ENCODE results near the gene SMIM29.
"Not testable (repeated sequence)": the region's sequence is repeated elsewhere in the genome, so short reads cannot be mapped to it uniquely, and the experiment has no call there.

The SMIM29 gene

GRCh38 chr6:34246563-34247391, 2.0 kb downstream of the SMIM29 start:
- Histone ChIP-seq H3K4me3 (ENCODE audit: low read length) (no peak overlapping the region), H3K4me2 (ENCODE audit: low read length) (peak overlapping the region; percentile 5; the same call in 1 of the 2 replicates), H3F3A (ENCODE audit: control insufficient read depth, insufficient read depth) (peaks cover 57% of the 10 kb centered on the region), H3K9me3 (ENCODE audit: control insufficient read depth, insufficient read depth, low read length) (no peaks in the 10 kb centered on the region), H3K9me2 (replicated peaks; ENCODE audit: control insufficient read depth, low read length) (no peaks in the 10 kb centered on the region), H3K36me3 (ENCODE audit: control insufficient read depth, low read length) (peaks cover 47% of the 10 kb centered on the region), H3K27me3 (ENCODE audit: control insufficient read depth, low read length) (no peaks in the 10 kb centered on the region), H3K27ac (ENCODE audit: low read depth, low read length) (peak overlapping the region; percentile 1; the same call in 1 of the 2 replicates), H3K4me1 (ENCODE audit: control insufficient read depth, low read length) (peaks cover 43% of the 10 kb centered on the region), H3K79me2 (ENCODE audit: control insufficient read depth, low read length) (peaks cover 12% of the 10 kb centered on the region), H4K20me1 (ENCODE audit: control insufficient read depth, insufficient read depth, low read depth, low read length) (peaks cover 14% of the 10 kb centered on the region; the same call in 1 of the 2 replicates)
- TF ChIP-seq CTCF (IDR thresholded peaks at IDR 0.05; ENCODE audit: low read depth, low read length, poor library complexity, severe bottlenecking) = peak; percentile 79
- no peak for TF ChIP-seq EZH2phosphoT487 (IDR thresholded peaks at IDR 0.05; ENCODE audit: borderline replicate concordance, low read length)

- no peak overlapping the region for H3K4me2 ChIP-seq (ENCODE audit: low read length)
- peaks cover 18% of the 10 kb centered on the region for H3K79me2 ChIP-seq (ENCODE audit: control insufficient read depth, low read length)
- peaks cover 48% of the 10 kb centered on the region for H3K4me1 ChIP-seq (ENCODE audit: control insufficient read depth, low read length)
- no peaks in the 10 kb centered on the region for H3K9me3 ChIP-seq (ENCODE audit: control insufficient read depth, insufficient read depth, low read length)
- H3K27me3 ChIP-seq (ENCODE audit: control insufficient read depth, low read length) = no peaks in the 10 kb centered on the region
- no peaks in the 10 kb centered on the region for H3K9me2 ChIP-seq (replicated peaks; ENCODE audit: control insufficient read depth, low read length)
- H4K20me1 ChIP-seq (ENCODE audit: control insufficient read depth, insufficient read depth, low read depth, low read length) = peaks cover 16% of the 10 kb centered on the region
- peak overlapping the region; percentile 1; the same call in 1 of the 2 replicates for H3K27ac ChIP-seq (ENCODE audit: low read depth, low read length)
- no peak overlapping the region for H3K4me3 ChIP-seq (ENCODE audit: low read length)
- H3F3A ChIP-seq (ENCODE audit: control insufficient read depth, insufficient read depth) = peaks cover 63% of the 10 kb centered on the region
- TF ChIP-seq CTCF (IDR thresholded peaks at IDR 0.05; ENCODE audit: low read depth, low read length, poor library complexity, severe bottlenecking) (no peak), EZH2phosphoT487 (IDR thresholded peaks at IDR 0.05; ENCODE audit: borderline replicate concordance, low read length) (no peak)
- H3K36me3 ChIP-seq (ENCODE audit: control insufficient read depth, low read length) = peaks cover 53% of the 10 kb centered on the region
These were observed 2.6 kb downstream of the SMIM29 start for GRCh38 chr6:34246249-34246562.

DNA sequence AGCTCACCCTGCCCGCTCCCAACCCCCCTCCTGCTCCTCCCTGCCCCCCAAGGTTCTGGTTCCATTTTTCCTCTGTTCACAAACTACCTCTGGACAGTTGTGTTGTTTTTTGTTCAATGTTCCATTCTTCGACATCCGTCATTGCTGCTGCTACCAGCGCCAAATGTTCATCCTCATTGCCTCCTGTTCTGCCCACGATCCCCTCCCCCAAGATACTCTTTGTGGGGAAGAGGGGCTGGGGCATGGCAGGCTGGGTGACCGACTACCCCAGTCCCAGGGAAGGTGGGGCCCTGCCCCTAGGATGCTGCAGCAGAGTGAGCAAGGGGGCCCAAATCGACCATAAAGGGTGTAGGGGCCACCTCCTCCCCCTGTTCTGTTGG, 3.1 kb downstream of the SMIM29 start:
- peaks cover 67% of the 10 kb centered on the region for H3F3A ChIP-seq (ENCODE audit: control insufficient read depth, insufficient read depth)

GRCh38 chr6:34245032-34245760, 3.6 kb downstream of the SMIM29 start:
- H3K4me3 ChIP-seq (ENCODE audit: low read length); H3K27ac ChIP-seq (ENCODE audit: low read depth, low read length); H3K9me3 ChIP-seq (ENCODE audit: control insufficient read depth, insufficient read depth, low read length); H3K27me3 ChIP-seq (ENCODE audit: control insufficient read depth, low read length); H3K9me2 ChIP-seq (replicated peaks; ENCODE audit: control insufficient read depth, low read length); H3K4me2 ChIP-seq (ENCODE audit: low read length): not testable (repeated sequence)
- H4K20me1 ChIP-seq (ENCODE audit: control insufficient read depth, insufficient read depth, low read depth, low read length) = peaks cover 25% of the 10 kb centered on the region
- peaks cover 28% of the 10 kb centered on the region for H3K79me2 ChIP-seq (ENCODE audit: control insufficient read depth, low read length)
- peaks cover 71% of the 10 kb centered on the region for H3F3A ChIP-seq (ENCODE audit: control insufficient read depth, insufficient read depth)
- H3K36me3 ChIP-seq (ENCODE audit: control insufficient read depth, low read length) = peaks cover 63% of the 10 kb centered on the region
- peaks cover 54% of the 10 kb centered on the region for H3K4me1 ChIP-seq (ENCODE audit: control insufficient read depth, low read length)

More for the DNA sequence above, 3.1 kb downstream of the SMIM29 start:
- Histone ChIP-seq H3K36me3 (ENCODE audit: control insufficient read depth, low read length) (peaks cover 57% of the 10 kb centered on the region), H3K79me2 (ENCODE audit: control insufficient read depth, low read length) (peaks cover 22% of the 10 kb centered on the region), H4K20me1 (ENCODE audit: control insufficient read depth, insufficient read depth, low read depth, low read length) (peaks cover 19% of the 10 kb centered on the region), H3K4me1 (ENCODE audit: control insufficient read depth, low read length) (peaks cover 51% of the 10 kb centered on the region)
- not testable (repeated sequence) for H3K4me2 ChIP-seq (ENCODE audit: low read length); H3K9me2 ChIP-seq (replicated peaks; ENCODE audit: control insufficient read depth, low read length); H3K4me3 ChIP-seq (ENCODE audit: low read length); H3K27ac ChIP-seq (ENCODE audit: low read depth, low read length); H3K27me3 ChIP-seq (ENCODE audit: control insufficient read depth, low read length); H3K9me3 ChIP-seq (ENCODE audit: control insufficient read depth, insufficient read depth, low read length)

Measured in DOHH2 (cell line).